H1 (cell line): ENCODE data around the gene CLRN2. TPM values are rescaled to one million over a fixed set of nuclear protein-coding genes. Genes with fewer than 3 reads are reported as not detected.

Experiments
- CTCF ChIA-PET: fragments of 300-600 bp; sonication (Branson Sonifier 250); formaldehyde crosslinking; loops from one replicate; lab custom pipeline; 2021; ENCODE audit not compliant: partially characterized antibody; lab: Charles Lee
- POLR2A ChIA-PET: fragments of 300-600 bp; sonication (Branson Sonifier 250); formaldehyde crosslinking; loops from one replicate; lab custom pipeline; 2021; ENCODE audit warnings: inconsistent platforms; ENCODE audit not compliant: partially characterized antibody; lab: Charles Lee
- DNase-seq, 2 experiments: peaks; one replicate each; pipeline versions ENCODE4 v3.0.0 to v3.0.0-alpha.2; 2010 to 2022; ENCODE audit warnings: low spot score in 2 of 2, low read depth in 1 of 2, mixed read lengths in 1 of 2
- FAIRE-seq: peaks from 2 replicates; lab custom pipeline; 2011; peaks lifted over from hg19 to GRCh38; lab: Jason Lieb, UNC
- H2AFZ ChIP-seq: 2 replicates; pipeline ENCODE4 v1.8.1; 2012; ENCODE audit warnings: low read length, inconsistent platforms
- H2AK5ac ChIP-seq: 2 replicates; pipeline ENCODE4 v1.6.1; 2013; ENCODE audit warnings: low read depth, low read length
- H2BK120ac ChIP-seq: replicated peaks from 2 replicates; pipeline ENCODE3; 2013; ENCODE audit warnings: low read depth, low read length, inconsistent platforms
- H2BK12ac ChIP-seq: 2 replicates; pipeline ENCODE4 v1.6.1; 2013; ENCODE audit warnings: low read depth, low read length
- H2BK15ac ChIP-seq: 2 replicates; pipeline ENCODE4 v1.6.1; 2013; ENCODE audit warnings: low read length
- H2BK20ac ChIP-seq: 2 replicates; pipeline ENCODE4 v1.6.1; 2013; ENCODE audit warnings: low read length
- H2BK5ac ChIP-seq: 2 replicates; pipeline ENCODE4 v1.6.1; 2013; ENCODE audit warnings: low read depth, low read length
- H3K14ac ChIP-seq: 2 replicates; pipeline ENCODE4 v1.6.1; 2013; ENCODE audit warnings: inconsistent platforms; ENCODE audit not compliant: insufficient read length
- H3K18ac ChIP-seq: 2 replicates; pipeline ENCODE4 v1.6.1; 2013; ENCODE audit warnings: low read length; ENCODE audit errors: extremely low read depth
- H3K23ac ChIP-seq: 2 replicates; pipeline ENCODE4 v1.6.1; 2013; ENCODE audit warnings: inconsistent platforms; ENCODE audit not compliant: insufficient read length
- H3K23me2 ChIP-seq: 2 replicates; pipeline ENCODE4 v1.6.1; 2013; ENCODE audit warnings: low read depth, low read length
- H3K27ac ChIP-seq: 2 replicates; pipeline ENCODE4 v1.6.1; 2011; ENCODE audit warnings: low read depth, low read length, inconsistent platforms
- H3K27me3 ChIP-seq, 4 experiments: replicated peaks in 1 of 4; 1 replicate in 1 of 4; 2 replicates in 3 of 4; pipeline versions ENCODE4 v1.6.1 to v1.8.1; 2011 to 2013; ENCODE audit warnings: low read length in 3 of 4, mild to moderate bottlenecking in 3 of 4, inconsistent platforms in 2 of 4, mixed read lengths in 2 of 4, moderate library complexity in 1 of 4; ENCODE audit not compliant: control insufficient read depth in 3 of 4, insufficient read depth in 3 of 4; ENCODE audit errors: extremely low read depth in 1 of 4
- H3K36me3 ChIP-seq, 4 experiments: 2 replicates each; pipeline versions ENCODE4 v1.6.1 to v1.8.1; 2011 to 2013; ENCODE audit warnings: mild to moderate bottlenecking in 4 of 4, low read length in 3 of 4, moderate library complexity in 2 of 4, control low read depth in 1 of 4, inconsistent platforms in 1 of 4; ENCODE audit not compliant: insufficient read depth in 4 of 4, control insufficient read depth in 2 of 4
- H3K4ac ChIP-seq: replicated peaks from 2 replicates; pipeline ENCODE3; 2013; ENCODE audit warnings: low read length, low read depth, mixed read lengths, inconsistent platforms; ENCODE audit not compliant: insufficient read length
- H3K4me1 ChIP-seq, 4 experiments: replicated peaks in 1 of 4; 1 replicate in 1 of 4; 2 replicates in 3 of 4; pipeline versions ENCODE4 v1.6.1 to v1.8.1; 2011 to 2013; ENCODE audit warnings: low read length in 3 of 4, inconsistent platforms in 2 of 4, mixed read lengths in 1 of 4; ENCODE audit not compliant: insufficient read depth in 4 of 4, control insufficient read depth in 3 of 4
- H3K4me2 ChIP-seq, 2 experiments: 2 replicates each; pipeline versions ENCODE4 v1.6.1 to v1.8.1; 2011 to 2013; ENCODE audit warnings: low read depth in 2 of 2, low read length in 2 of 2, control low read depth in 1 of 2, inconsistent platforms in 1 of 2, mild to moderate bottlenecking in 1 of 2; ENCODE audit not compliant: insufficient read depth in 1 of 2
- H3K4me3 ChIP-seq, 4 experiments: fragments of 200-600, 300-600 bp in 1 of 4; sonication (generic), shearing (Covaris generic), sonication (Bioruptor Twin) in 1 of 4; 2 replicates each; pipeline versions ENCODE4 v1.5.1 to v1.8.1; 2011 to 2016; ENCODE audit warnings: low read length in 4 of 4, low read depth in 3 of 4, control low read depth in 2 of 4, inconsistent platforms in 2 of 4, mild to moderate bottlenecking in 2 of 4, mixed read lengths in 1 of 4, moderate library complexity in 1 of 4; ENCODE audit not compliant: insufficient read depth in 2 of 4; ENCODE audit errors: extremely low read depth in 1 of 4
- H3K56ac ChIP-seq: replicated peaks from 2 replicates; pipeline ENCODE3; 2013; ENCODE audit warnings: low read depth, mild to moderate bottlenecking, mixed read lengths, low read length, inconsistent platforms; ENCODE audit not compliant: insufficient read length
- H3K79me1 ChIP-seq: 2 replicates; pipeline ENCODE4 v1.6.1; 2013; ENCODE audit warnings: low read depth, low read length, control low read depth
- H3K79me2 ChIP-seq, 2 experiments: 2 replicates each; pipeline versions ENCODE4 v1.6.1 to v1.8.1; 2012 to 2013; ENCODE audit warnings: low read length in 2 of 2, mild to moderate bottlenecking in 2 of 2, inconsistent platforms in 1 of 2; ENCODE audit not compliant: insufficient read depth in 2 of 2, control insufficient read depth in 1 of 2
- H3K9ac ChIP-seq, 4 experiments: replicated peaks in 1 of 4; 1 replicate in 1 of 4; 2 replicates in 3 of 4; pipeline versions ENCODE4 v1.6.1 to v1.8.1; 2011 to 2013; ENCODE audit warnings: low read depth in 3 of 4, low read length in 3 of 4, control low read depth in 2 of 4, mild to moderate bottlenecking in 2 of 4, moderate library complexity in 2 of 4, inconsistent platforms in 1 of 4; ENCODE audit errors: extremely low read depth in 1 of 4
- H3K9me3 ChIP-seq, 2 experiments: 2 replicates each; pipeline versions ENCODE4 v1.6.1 to v1.8.1; 2012 to 2013; ENCODE audit warnings: mild to moderate bottlenecking in 2 of 2, moderate library complexity in 2 of 2, control low read depth in 1 of 2, inconsistent platforms in 1 of 2, low read depth in 1 of 2, low read length in 1 of 2, mixed read lengths in 1 of 2; ENCODE audit not compliant: insufficient read depth in 2 of 2
- H4K20me1 ChIP-seq, 2 experiments: replicated peaks in 1 of 2; 2 replicates each; pipeline versions ENCODE3 to v1.8.1; 2011 to 2013; ENCODE audit warnings: inconsistent platforms in 2 of 2, low read length in 2 of 2, mild to moderate bottlenecking in 1 of 2; ENCODE audit not compliant: insufficient read depth in 2 of 2, control insufficient read depth in 1 of 2
- H4K5ac ChIP-seq: 2 replicates; pipeline ENCODE4 v1.6.1; 2013; ENCODE audit warnings: low read length, low read depth, mixed read lengths, inconsistent platforms; ENCODE audit not compliant: insufficient read length
- H4K8ac ChIP-seq: 2 replicates; pipeline ENCODE4 v1.8.0; 2013; ENCODE audit warnings: mild to moderate bottlenecking, moderate library complexity, low read length, inconsistent platforms; ENCODE audit not compliant: insufficient read depth; ENCODE audit errors: extremely low read depth
- H4K91ac ChIP-seq: replicated peaks from 2 replicates; pipeline ENCODE3; 2013; ENCODE audit warnings: low read length, mixed read lengths, inconsistent platforms; ENCODE audit not compliant: insufficient read length
- CHD1 ChIP-seq: IDR thresholded peaks from 2 replicates; pipeline ENCODE4 v1.6.1; 2012; ENCODE audit warnings: low read depth, low read length, improper control_type of control experiment
- RBBP5 ChIP-seq: IDR thresholded peaks from 2 replicates; pipeline ENCODE4 v1.7.1; 2012; ENCODE audit warnings: low read depth, mild to moderate bottlenecking, inconsistent platforms, low read length, moderate library complexity, borderline replicate concordance
- SP2 ChIP-seq: IDR thresholded peaks from 2 replicates; pipeline ENCODE4 v1.6.1; 2012; ENCODE audit warnings: mild to moderate bottlenecking, low read length, inconsistent platforms
- WGBS, 2 experiments: shearing (Covaris generic) in 1 of 2; methylation state at CpG; one replicate each; pipeline versions ENCODE4 v1.1.6 to v1.1.7; 2013 to 2015; ENCODE audit warnings: low lambda C conversion rate in 2 of 2, mixed read lengths in 2 of 2, inconsistent platforms in 1 of 2, low coverage in 1 of 2, missing lambda C conversion rate in 1 of 2; ENCODE audit not compliant: insufficient replicate concordance in 2 of 2, insufficient coverage in 1 of 2, insufficient read length in 1 of 2; ENCODE audit errors: extremely low coverage in 1 of 2, missing lambda C conversion rate in 1 of 2; 5-methylcytosine and 5-hydroxymethylcytosine counted together
- polyA plus RNA-seq, 7 experiments: library from polyadenylated mRNA; depleted of rRNA in 3 of 7; stranded (reverse) in 5 of 7; unstranded in 2 of 7; fragments of >200 nt in 5 of 7; fragments of 200-250 nt in 2 of 7; gene quantifications; 1 replicate in 5 of 7; 2 replicates in 1 of 7; 4 replicates in 1 of 7; pipeline versions ENCODE4 v1.2.1 to v1.2.3, GENCODE V29; 2011 to 2013; ENCODE audit warnings: missing spikeins in 2 of 7, mixed read lengths in 2 of 7
- total RNA-seq: library from RNA; stranded (reverse); fragmentation: NEBNext Ultra II Directional; extraction: Animal tissue kit (Norgen Biotek cat#: 25700); gene quantifications from 2 replicates; pipeline ENCODE4 v1.2.1, GENCODE V29; 2021

Gene CLRN2
- total and polyA plus RNA-seq, 2 of the 8 experiments (the other 6 are each of a cell fraction or from before 2014, with no cell fraction given), result not detected

DNA sequence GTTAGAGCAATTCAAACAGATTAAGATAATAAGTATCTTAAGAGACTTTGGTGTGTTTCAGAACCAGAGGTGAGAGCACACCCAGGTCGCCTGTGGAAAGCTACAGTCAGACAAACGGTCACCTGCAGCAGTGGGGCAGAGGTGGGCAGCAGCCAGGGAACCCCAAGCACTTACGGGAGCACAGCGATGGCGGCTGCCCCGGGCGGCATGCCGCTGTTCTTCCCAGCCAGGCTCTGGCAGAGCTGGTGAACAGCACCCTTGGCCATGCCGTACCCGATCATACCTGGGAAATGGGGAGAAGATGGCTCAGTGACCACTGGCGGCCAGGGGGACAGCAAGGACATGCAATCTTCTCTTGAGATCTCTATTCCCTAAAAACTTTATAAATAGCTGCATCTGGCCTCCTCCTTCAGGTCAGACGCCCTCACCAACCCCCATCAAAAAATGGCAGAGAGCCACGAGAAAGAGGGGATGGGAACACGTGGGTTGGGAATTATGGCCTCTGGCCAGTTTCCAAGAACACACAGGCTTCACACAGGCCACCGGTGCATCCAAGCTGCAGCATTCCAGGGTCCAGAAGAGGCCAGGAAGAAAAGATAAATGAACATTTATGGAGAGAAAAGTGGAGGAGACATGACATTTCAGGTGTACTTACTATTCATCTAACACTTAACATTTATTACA is 22.8 kb upstream of the CLRN2 start:
- no peak overlapping the region for H3K4me2 ChIP-seq
- DNase-seq, result no peak
- no peak overlapping the region for H3K9ac ChIP-seq
- no peak for FAIRE-seq
- peaks cover 3% of the 10 kb centered on the region for H3K79me1 ChIP-seq
- POLR2A ChIA-PET, result no interaction called here
- H3K4ac ChIP-seq, result no peak overlapping the region
- peaks cover 0 to 4% of the 10 kb centered on the region in 2 experiments for H4K20me1 ChIP-seq
- H4K5ac ChIP-seq, result no peak overlapping the region
- H3K9me3 ChIP-seq, result no peaks in the 10 kb centered on the region
- H3K18ac ChIP-seq, result no peak overlapping the region
- no peak overlapping the region for H3K56ac ChIP-seq
- H3K23ac ChIP-seq, result no peak overlapping the region
- peaks cover 0 to 6% (median 4%) of the 10 kb centered on the region in 4 experiments; a peak in 4 of 7 replicates for H3K4me1 ChIP-seq
- H2BK15ac ChIP-seq, result no peak overlapping the region
- H2AK5ac ChIP-seq, result no peak overlapping the region
- H3K79me2 ChIP-seq, result no peaks in the 10 kb centered on the region
- no peak overlapping the region for H2BK20ac ChIP-seq
- H4K91ac ChIP-seq, result no peak overlapping the region
- WGBS, 2 experiments, result 90% methylated on average over 15 of the region's 15 CpGs; no CpG with 5 or more reads in 1 of the 2 experiments
- no peak overlapping the region for H4K8ac ChIP-seq
- no peak overlapping the region for H2BK5ac ChIP-seq
- H2BK12ac ChIP-seq, result no peak overlapping the region
- H2BK120ac ChIP-seq, result no peak overlapping the region
- no peak overlapping the region for H2AFZ ChIP-seq
- 0 out of 2 replicates have a peak, but pooled peaks cover 1% of the 10 kb centered on the region for H3K23me2 ChIP-seq
- no peak overlapping the region for H3K4me3 ChIP-seq
- H3K27ac ChIP-seq, result no peak overlapping the region
- peaks cover 2 to 25% (median 8%) of the 10 kb centered on the region in 4 experiments; a peak in 6 of 8 replicates for H3K36me3 ChIP-seq
- CTCF ChIA-PET, result interaction anchor here (0.5 to 1.0 kb wide), 3 partner anchors 20 to 1368 kb away, joined by 3 to 4 read pairs (median 3); no protein-coding TSS in a partner anchor
- no peaks in the 10 kb centered on the region for H3K27me3 ChIP-seq
- no peak overlapping the region for H3K14ac ChIP-seq
- TF ChIP-seq CHD1 (no peak), SP2 (no peak), RBBP5 (no peak)
- TF ChIP-seq, all 59 proteins: peak for 0
